Esophagus mucosa (tissue), 1 donor: ENCODE measurements around the gene FOXL2NB. TPM values are rescaled to one million over a fixed set of nuclear protein-coding genes. Genes with fewer than 3 reads are reported as not detected.

Source experiments
- total RNA-seq: library from RNA; stranded (reverse); gene quantifications from one replicate; pipeline ENCODE4 v1.2.4, GENCODE V29; 2023
- donor health status: DM: yes; HTN: yes; CAD: no.

FOXL2NB gene
- total RNA-seq, 1 donor from 2014 or later, result not detected

Other genes with a start within 250 kb of the FOXL2NB start
- gene PIK3CB, start 112.3 kb upstream of the FOXL2NB start, total RNA-seq, result 22.8 TPM
- gene FOXL2, start 80 bp upstream of the FOXL2NB start, total RNA-seq, result not detected
- not detected for gene PRR23A, start 59.1 kb downstream of the FOXL2NB start, total RNA-seq
- not detected for gene PRR23B, start 73.7 kb downstream of the FOXL2NB start, total RNA-seq
- not detected for gene PRR23C, start 97.7 kb downstream of the FOXL2NB start, total RNA-seq